A549 treated with Mapracorat at 1 μM for 4 hours (cell line): Measurements from ENCODE around the gene CSNK1E. TPM values are rescaled to one million over a fixed set of nuclear protein-coding genes. Genes with fewer than 3 reads are reported as not detected.

Experiments
- total RNA-seq: library from RNA; stranded (reverse); fragments of 200-300 nt; extraction: Qiagen RNA extraction; gene quantifications from 5 replicates; pipeline ENCODE4 v1.2.3, GENCODE V29; 2022

The CSNK1E gene
- total RNA-seq, result 87.7 to 107 TPM (median 103 TPM) in 5 replicates

DNA sequence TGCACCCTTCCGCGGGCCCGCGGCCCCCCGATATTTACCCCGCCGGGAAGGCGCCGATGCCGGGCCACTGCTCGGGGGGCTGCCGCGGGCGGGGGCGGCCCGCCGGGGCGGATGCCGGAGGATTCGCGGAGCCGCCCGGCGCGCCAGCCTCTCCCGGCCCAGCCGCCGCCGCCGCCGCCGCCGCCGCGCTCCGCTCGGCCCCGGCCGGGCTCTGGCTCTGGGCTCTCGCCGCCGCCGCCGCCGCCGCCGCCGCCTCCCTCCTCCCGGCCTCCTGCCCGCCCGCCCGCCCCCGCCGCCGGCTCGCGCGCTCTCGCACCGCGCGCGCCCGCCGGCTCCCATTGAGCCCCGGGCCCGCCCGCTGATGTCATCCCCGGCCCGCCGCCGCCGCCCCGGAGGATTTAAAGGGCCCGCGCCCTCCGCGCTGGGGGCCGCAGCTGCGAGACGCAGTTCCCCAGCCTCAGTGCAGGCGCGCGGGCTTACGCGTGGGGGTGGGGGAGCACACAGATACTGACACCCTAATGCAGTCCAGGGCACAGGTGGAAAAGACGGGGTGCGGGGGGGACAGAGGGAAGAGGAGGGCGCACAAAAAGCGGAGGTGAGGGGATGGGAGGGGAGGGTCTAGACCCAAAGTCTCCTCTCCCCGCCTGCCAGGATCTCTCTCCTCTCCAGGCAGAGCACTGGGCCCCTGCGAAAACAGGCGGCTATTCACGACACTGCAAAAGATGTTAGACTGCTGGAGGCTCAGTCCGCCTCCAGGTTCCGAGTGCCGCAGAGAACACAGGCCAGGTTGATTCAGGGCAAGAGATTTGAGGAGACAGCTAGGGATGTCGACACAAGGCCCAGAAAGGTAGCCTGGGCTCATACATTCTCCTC lies at the start of gene CSNK1E:
Gene CSNK1E (minus strand): TSS at position 312 of the 873 bp plus-strand sequence. CDS start 3,276 bp downstream, outside the sequence.

DNA sequence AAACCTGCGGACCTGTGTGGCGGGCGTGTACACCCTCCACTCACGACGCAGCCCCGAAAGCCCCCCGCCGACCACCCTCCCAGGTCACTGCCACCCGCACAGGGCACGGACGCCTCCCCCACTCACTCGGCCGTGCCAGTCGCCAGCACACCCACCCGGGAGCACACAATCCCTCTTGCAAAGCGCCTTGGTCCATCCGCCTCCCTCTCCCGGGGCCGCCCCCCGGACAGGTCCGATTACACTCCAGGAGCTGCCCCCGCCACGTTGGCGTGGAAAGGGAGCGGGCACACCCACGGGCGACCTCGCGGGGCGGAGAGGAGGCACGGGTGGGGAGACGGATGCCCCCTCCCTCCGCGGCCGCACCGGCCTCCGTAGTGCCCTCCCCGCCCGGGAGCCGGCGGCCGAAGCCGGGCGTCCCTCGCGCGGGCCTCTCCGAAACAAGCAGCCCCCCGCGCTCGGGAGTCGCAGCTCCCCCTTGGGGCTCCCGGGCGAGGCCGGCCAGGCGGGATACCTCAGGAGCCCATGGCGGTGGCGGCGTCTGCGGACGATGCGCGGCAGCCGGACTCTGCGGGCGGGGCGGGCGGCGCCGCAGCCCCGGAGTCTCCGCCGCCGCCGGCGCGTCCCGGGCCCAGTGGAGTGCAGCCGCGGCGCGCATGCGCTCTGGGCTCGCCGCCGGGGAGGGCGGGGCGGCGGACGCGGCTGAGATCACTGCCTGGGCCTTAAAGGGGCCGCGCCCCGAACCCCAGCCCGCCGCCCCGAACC lies 44.7 kb downstream of the CSNK1E start, which contains the start of gene TMEM184B:
Gene TMEM184B (minus strand): TSS at position 638 of the 762 bp plus-strand sequence. CDS start 25,049 bp downstream, outside the sequence.

Other genes with a start within 250 kb of the CSNK1E start
- not detected in 5 replicates for gene SLC16A8, start 233.2 kb downstream of the CSNK1E start, total RNA-seq
- gene BAIAP2L2, start 206.7 kb downstream of the CSNK1E start, total RNA-seq, result 4.7 to 7.8 TPM (median 6.8 TPM) in 5 replicates
- 2.8 to 4.8 TPM (median 3.9 TPM) in 5 replicates for gene PLA2G6, start 135.6 kb downstream of the CSNK1E start, total RNA-seq
- 17.5 to 28.0 TPM (median 20.9 TPM) in 5 replicates for gene MAFF, start 115.4 kb downstream of the CSNK1E start, total RNA-seq
- gene TMEM184B, start 44.4 kb downstream of the CSNK1E start, total RNA-seq, result 39.0 to 53.3 TPM (median 52.6 TPM) in 5 replicates
- 0.18 to 0.56 TPM (median 0.35 TPM) in 5 replicates for gene KCNJ4, start 137.8 kb upstream of the CSNK1E start, total RNA-seq
- gene KDELR3, start 150.7 kb upstream of the CSNK1E start, total RNA-seq, result 17.2 to 20.9 TPM (median 19.8 TPM) in 5 replicates
- gene DDX17, start 188.9 kb upstream of the CSNK1E start, total RNA-seq, result 81.7 to 92.8 TPM (median 89.6 TPM) in 5 replicates